RWPE1 (cell line): Measurements from ENCODE around the gene SAP30L.

Source experiments
- CTCF ChIA-PET: fragments of 350-600 bp; sonication (Branson Sonifier 250); formaldehyde crosslinking; extraction: SDS; loops from one replicate; lab custom pipeline; 2021; lab: Yijun Ruan, JAX
- POLR2A ChIA-PET: fragments of 400-600 bp; formaldehyde crosslinking; extraction: SDS; loops from one replicate; lab custom pipeline; 2020; ENCODE audit warnings: antibody characterized with exemption; ENCODE audit not compliant: low non-redundant PET; lab: Yijun Ruan, JAX
- DNase-seq: peaks from one replicate; pipeline ENCODE4 v3.0.0; 2012; ENCODE audit warnings: low spot score
- H3K27ac ChIP-seq: fragments of 450-650 bp; 2 replicates; pipeline ENCODE4 v1.5.1; 2017
- CTCF ChIP-seq: fragments of 450-650 bp; conservative IDR thresholded peaks from 2 replicates; pipeline ENCODE4 v1.5.1; 2017; ENCODE audit warnings: low read depth, mild to moderate bottlenecking

SAP30L gene

GRCh38 chr5:154408811-154409210 lies 37.0 kb upstream of the SAP30L start:
- no peak for TF ChIP-seq CTCF
- no peak overlapping the region for H3K27ac ChIP-seq
- no peak for DNase-seq
- ChIA-PET CTCF (interaction anchor here (1.3 kb wide), 1 partner anchor 337 kb away, joined by 3 read pairs; no protein-coding TSS in a partner anchor), POLR2A (no interaction called here)

- no peak for DNase-seq
- CTCF ChIA-PET, result interaction anchor here (0.6 to 1.3 kb wide), 2 partner anchors 95 to 337 kb away, joined by 3 read pairs; no protein-coding TSS in a partner anchor
- no peak for TF ChIP-seq CTCF
- POLR2A ChIA-PET, result no interaction called here
- H3K27ac ChIP-seq, result no peak overlapping the region
Observed at GRCh38 chr5:154409230-154409840, 36.5 kb upstream of the SAP30L start.

- H3K27ac ChIP-seq, result no peak overlapping the region
- POLR2A ChIA-PET, result no interaction called here
- DNase-seq, result no peak
- TF ChIP-seq CTCF, result no peak
- CTCF ChIA-PET, result interaction anchor here (0.6 kb wide), 1 partner anchor 96 kb away, joined by 3 read pairs; no protein-coding TSS in a partner anchor
Observed at GRCh38 chr5:154410008-154410407, 35.8 kb upstream of the SAP30L start.

- ChIA-PET POLR2A (no interaction called here), CTCF (interaction anchor here (0.6 kb wide), 1 partner anchor 221 kb away, joined by 4 read pairs; no protein-coding TSS in a partner anchor)
- no peak overlapping the region for H3K27ac ChIP-seq
- no peak for DNase-seq
- TF ChIP-seq CTCF, result no peak
Observed at GRCh38 chr5:154410786-154411185, 35.0 kb upstream of the SAP30L start.

GRCh38 chr5:154411338-154411737 lies 34.5 kb upstream of the SAP30L start:
- H3K27ac ChIP-seq, result no peak overlapping the region
- CTCF ChIA-PET, result no interaction called here
- DNase-seq, result no peak
- TF ChIP-seq CTCF, result no peak
- POLR2A ChIA-PET, result no interaction called here

- ChIA-PET POLR2A (no interaction called here), CTCF (no interaction called here)
- TF ChIP-seq CTCF, result no peak
- no peak for DNase-seq
- H3K27ac ChIP-seq, result no peak overlapping the region
Observed at GRCh38 chr5:154412316-154412715, 33.5 kb upstream of the SAP30L start.
